IMR-90 (cell line): ENCODE results near the gene PDGFD. TPM values are rescaled to one million over a fixed set of nuclear protein-coding genes. Genes with fewer than 3 reads are reported as not detected.

Source experiments
- ATAC-seq: fragments of 200-7000 bp; cut with Tn5 transposase; 2 replicates; pipeline ENCODE4 v1.9.1; 2020; ENCODE audit warnings: low read depth, mild to moderate bottlenecking, moderate library complexity
- BruUV-seq: library from RNA; stranded (reverse); fragments of 400-500 nt; replicated peaks from 2 replicates; lab custom pipeline; 2021; lab: Mats Ljungman, UMichigan
- CTCF ChIA-PET: fragments of 300-600 bp; formaldehyde crosslinking; extraction: SDS; loops from one replicate; lab custom pipeline; 2021; ENCODE audit warnings: antibody characterized with exemption; lab: Yijun Ruan, JAX
- POLR2A ChIA-PET: fragments of 300-600 bp; sonication (Branson Sonifier 250); formaldehyde crosslinking; loops from one replicate; lab custom pipeline; 2022; ENCODE audit warnings: antibody characterized with exemption; ENCODE audit not compliant: unreplicated experiment; lab: Charles Lee
- DNase-seq: peaks from one replicate; pipeline ENCODE4 v3.0.0; 2013
- H2AFZ ChIP-seq: replicated peaks from 2 replicates; pipeline ENCODE3; 2013; ENCODE audit warnings: low read length, mild to moderate bottlenecking; ENCODE audit not compliant: poor library complexity
- H2AK5ac ChIP-seq: 2 replicates; pipeline ENCODE4 v1.6.1; 2013; ENCODE audit warnings: low read depth, low read length, inconsistent platforms
- H2AK9ac ChIP-seq: replicated peaks from 2 replicates; pipeline ENCODE3; 2013; ENCODE audit warnings: mild to moderate bottlenecking, low read depth, low read length, moderate library complexity; ENCODE audit not compliant: poor library complexity
- H2BK120ac ChIP-seq: 2 replicates; pipeline ENCODE4 v1.6.1; 2013; ENCODE audit warnings: low read depth, low read length, inconsistent platforms
- H2BK15ac ChIP-seq: 3 replicates; pipeline ENCODE4 v1.6.1; 2013; ENCODE audit warnings: low read depth, low read length, inconsistent platforms
- H2BK20ac ChIP-seq: 2 replicates; pipeline ENCODE4 v1.6.1; 2013; ENCODE audit warnings: low read depth, mild to moderate bottlenecking, inconsistent platforms, low read length, moderate library complexity
- H2BK5ac ChIP-seq: 2 replicates; pipeline ENCODE4 v1.6.1; 2013; ENCODE audit warnings: mild to moderate bottlenecking, low read depth, low read length, inconsistent platforms; ENCODE audit not compliant: poor library complexity, severe bottlenecking
- H3K14ac ChIP-seq: replicated peaks from 2 replicates; pipeline ENCODE4 v1.6.1; 2013; ENCODE audit warnings: low read depth, low read length, inconsistent platforms
- H3K18ac ChIP-seq: 2 replicates; pipeline ENCODE4 v1.6.1; 2013; ENCODE audit warnings: low read depth, low read length, control low read depth
- H3K23ac ChIP-seq: 2 replicates; pipeline ENCODE4 v1.6.1; 2013; ENCODE audit warnings: low read depth, low read length, inconsistent platforms
- H3K27ac ChIP-seq: 2 replicates; pipeline ENCODE4 v1.5.1; 2013; ENCODE audit warnings: mild to moderate bottlenecking, control low read depth, low read length; ENCODE audit not compliant: insufficient read depth
- H3K27me3 ChIP-seq: 2 replicates; pipeline ENCODE4 v1.6.1; 2013; ENCODE audit warnings: low read length; ENCODE audit not compliant: control insufficient read depth, insufficient read depth
- H3K36me3 ChIP-seq: 2 replicates; pipeline ENCODE4 v1.6.1; 2013; ENCODE audit warnings: low read length, mixed read lengths; ENCODE audit not compliant: control insufficient read depth, insufficient read depth
- H3K4ac ChIP-seq: 2 replicates; pipeline ENCODE4 v1.6.1; 2013; ENCODE audit warnings: low read depth, low read length, inconsistent platforms
- H3K4me1 ChIP-seq: 2 replicates; pipeline ENCODE4 v1.6.1; 2013; ENCODE audit warnings: low read length, mixed read lengths; ENCODE audit not compliant: control insufficient read depth, insufficient read depth
- H3K4me2 ChIP-seq: 2 replicates; pipeline ENCODE4 v1.6.1; 2013; ENCODE audit warnings: low read depth, mild to moderate bottlenecking, control low read depth, low read length, moderate library complexity
- H3K4me3 ChIP-seq: 2 replicates; pipeline ENCODE4 v1.5.1; 2013; ENCODE audit warnings: low read depth, mild to moderate bottlenecking, control low read depth, low read length, moderate library complexity; ENCODE audit not compliant: insufficient read depth
- H3K56ac ChIP-seq: 2 replicates; pipeline ENCODE4 v1.6.1; 2013; ENCODE audit warnings: low read length, inconsistent platforms; ENCODE audit not compliant: insufficient read depth; ENCODE audit errors: extremely low read depth
- H3K79me1 ChIP-seq, 2 experiments: 2 replicates each; pipeline ENCODE4 v1.6.1; 2013; ENCODE audit warnings: low read length in 2 of 2, inconsistent platforms in 1 of 2, low read depth in 1 of 2
- H3K9ac ChIP-seq: 2 replicates; pipeline ENCODE4 v1.6.1; 2013; ENCODE audit warnings: low read depth, low read length, control low read depth
- H3K9me1 ChIP-seq: 2 replicates; pipeline ENCODE4 v1.6.1; 2013; ENCODE audit warnings: low read length, inconsistent platforms; ENCODE audit not compliant: insufficient read depth
- H3K9me3 ChIP-seq: 2 replicates; pipeline ENCODE4 v1.6.1; 2013; ENCODE audit warnings: low read length; ENCODE audit not compliant: control insufficient read depth, insufficient read depth
- H4K20me1 ChIP-seq: 2 replicates; pipeline ENCODE4 v1.6.1; 2013; ENCODE audit warnings: low read length, inconsistent platforms; ENCODE audit not compliant: insufficient read depth
- H4K5ac ChIP-seq: 2 replicates; pipeline ENCODE4 v1.6.1; 2013; ENCODE audit warnings: mild to moderate bottlenecking, low read depth, low read length, control low read depth
- H4K8ac ChIP-seq, 2 experiments: 2 replicates each; pipeline ENCODE4 v1.6.1; 2013; ENCODE audit warnings: low read depth in 2 of 2, low read length in 2 of 2, control low read depth in 1 of 2, inconsistent platforms in 1 of 2
- H4K91ac ChIP-seq: 2 replicates; pipeline ENCODE4 v1.6.1; 2013; ENCODE audit warnings: low read depth, low read length, inconsistent platforms; ENCODE audit not compliant: insufficient read depth
- BHLHE40 ChIP-seq: fragments of 150-350 bp; IDR thresholded peaks from 2 replicates; pipeline ENCODE4 v1.6.1; 2016; ENCODE audit warnings: mild to moderate bottlenecking, low read depth, low read length
- CEBPB ChIP-seq: IDR thresholded peaks from 2 replicates; pipeline ENCODE4 v1.6.1; 2012; ENCODE audit warnings: low read depth, low read length, improper control_type of control experiment
- FOS ChIP-seq: fragments of 150-350 bp; IDR thresholded peaks from 2 replicates; pipeline ENCODE4 v1.6.1; 2016; ENCODE audit warnings: low read depth, low read length
- SMC3 ChIP-seq: fragments of 150-350 bp; IDR thresholded peaks from 2 replicates; pipeline ENCODE4 v1.6.1; 2016; ENCODE audit warnings: low read depth, mild to moderate bottlenecking, antibody characterized with exemption, low read length, moderate library complexity
- WGBS, 2 experiments: methylation state at CpG; one replicate each; pipeline versions ENCODE4 v1.1.5 to v1.1.7; 2013; ENCODE audit warnings: missing lambda C conversion rate in 2 of 2; ENCODE audit not compliant: insufficient read length in 1 of 2; ENCODE audit errors: extremely low coverage in 2 of 2; 5-methylcytosine and 5-hydroxymethylcytosine counted together
- dilution Hi-C: fragments of 300-500 bp; cut with HindIII; formaldehyde crosslinking; loops from one replicate; pipeline ENCODE4 v1.14.3; 2018; ENCODE audit warnings: low sequenced_read_pairs; ENCODE audit not compliant: unreplicated experiment
- in situ Hi-C: fragments of 300-500 bp; cut with MboI; formaldehyde crosslinking; loops from 3 replicates; pipeline ENCODE4 v1.14.3; 2019; ENCODE audit warnings: low sequenced_read_pairs, inconsistent platforms, mixed read lengths
- intact Hi-C: fragments of 100-400 bp; cut with micrococcal nuclease; formaldehyde crosslinking; loops from 2 replicates; pipeline ENCODE4 v1.10.0; 2022
- polyA plus RNA-seq, 3 experiments: library from polyadenylated mRNA; depleted of rRNA; stranded (reverse); fragments of >200 nt; gene quantifications; 2 replicates each; pipeline ENCODE4 v1.2.3, GENCODE V29; 2012; ENCODE audit warnings: low replicate concordance in 1 of 3
- total RNA-seq: library from RNA; depleted of rRNA; stranded (reverse); fragments of >200 nt; gene quantifications from 2 replicates; pipeline ENCODE4 v1.2.3, GENCODE V29; 2012

PDGFD gene
- total and polyA plus RNA-seq, 2 of the 4 experiments (the other 2 are of a cell fraction): 2.1 to 3.0 TPM

DNA sequence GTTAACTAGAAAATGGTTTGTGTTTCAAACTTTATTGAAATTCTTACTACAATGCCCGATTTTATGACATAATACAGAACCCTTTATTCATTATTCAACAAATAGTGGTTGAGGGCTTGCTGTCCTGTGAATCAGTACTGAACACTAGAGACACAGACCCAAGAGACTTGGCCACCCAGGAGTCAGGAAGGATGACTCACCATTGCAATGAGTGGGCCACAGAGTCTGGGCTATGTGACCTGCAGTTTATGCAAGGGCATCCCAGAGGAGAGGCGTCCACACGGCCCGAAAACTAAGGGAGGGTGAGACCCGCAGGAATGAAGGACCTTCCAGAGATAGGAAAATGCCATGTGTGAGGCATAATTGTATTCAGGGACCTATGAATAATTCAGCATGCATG lies 271.3 kb downstream of the PDGFD start:
- H3K18ac ChIP-seq: no peak overlapping the region
- H2BK5ac ChIP-seq: peak overlapping the region; percentile 7
- in situ Hi-C loops (no loop called here), intact Hi-C loops (no loop called here), dilution Hi-C loops (no loop called here)
- H3K27ac ChIP-seq: no peak overlapping the region
- H3K36me3 ChIP-seq: no peaks in the 10 kb centered on the region
- no peaks in the 10 kb centered on the region for H4K20me1 ChIP-seq
- H3K14ac ChIP-seq: peak overlapping the region; percentile 73; the same call in 1 of the 2 replicates
- BruUV-seq: no TSS peak
- peak overlapping the region; percentile 88; the same call in 1 of the 2 replicates for H2BK20ac ChIP-seq
- no peak overlapping the region for H4K5ac ChIP-seq
- peak overlapping the region; percentile 44; the same call in 1 of the 2 replicates for H2AK5ac ChIP-seq
- 60% methylated on average over 4 of the region's 5 CpGs; no CpG with 5 or more reads in 1 of the 2 experiments for WGBS, 2 experiments
- H3K56ac ChIP-seq: no peak overlapping the region
- no peaks in the 10 kb centered on the region for H3K27me3 ChIP-seq
- H3K9me3 ChIP-seq: no peaks in the 10 kb centered on the region
- ChIA-PET CTCF (no interaction called here), POLR2A (no interaction called here)
- peak overlapping the region; percentile 65; the same call in 1 of the 2 replicates for H3K23ac ChIP-seq
- H3K4ac ChIP-seq: peak overlapping the region; percentile 71; the same call in 1 of the 2 replicates
- peak overlapping the region; percentile 9 for H2AFZ ChIP-seq
- no peak overlapping the region for H3K4me3 ChIP-seq
- H3K9me1 ChIP-seq: peaks cover 13% of the 10 kb centered on the region; the same call in 1 of the 2 replicates
- ATAC-seq (peak; percentile 74), DNase-seq (peak; percentile 83)
- H3K9ac ChIP-seq: no peak overlapping the region
- peaks cover 6% of the 10 kb centered on the region; the same call in 1 of the 2 replicates for H3K4me1 ChIP-seq
- H2AK9ac ChIP-seq: no peak overlapping the region
- H4K8ac ChIP-seq: no peak overlapping the region; a peak in 1 of 4 replicates
- peak; percentile 91 for TF ChIP-seq FOS
- peak; percentile 38; the same call in 1 of the 2 replicates for TF ChIP-seq BHLHE40
- TF ChIP-seq CEBPB: peak; percentile 41; the same call in 1 of the 2 replicates
- TF ChIP-seq SMC3: no peak
- peak overlapping the region; percentile 83 for H2BK120ac ChIP-seq
- H2BK15ac ChIP-seq: 0 out of 3 replicates have a peak overlapping the region, but pooled peaks have one; percentile 73
- H3K79me1 ChIP-seq: peaks cover 0 to 3% of the 10 kb centered on the region in 2 experiments; a peak in 1 of 4 replicates
- no peak overlapping the region for H3K4me2 ChIP-seq
- no peak overlapping the region for H4K91ac ChIP-seq
